GM12874 (cell line): ENCODE results near the gene ZBP1.

Source experiments
- TF ChIP-seq, protein P1 (sequence below): IDR thresholded peaks from 2 replicates; pipeline ENCODE4 v1.5.1; 2011; ENCODE audit warnings: low read depth, mild to moderate bottlenecking, control low read depth, low read length, moderate library complexity; ENCODE audit not compliant: insufficient read depth

ZBP1 gene

DNA sequence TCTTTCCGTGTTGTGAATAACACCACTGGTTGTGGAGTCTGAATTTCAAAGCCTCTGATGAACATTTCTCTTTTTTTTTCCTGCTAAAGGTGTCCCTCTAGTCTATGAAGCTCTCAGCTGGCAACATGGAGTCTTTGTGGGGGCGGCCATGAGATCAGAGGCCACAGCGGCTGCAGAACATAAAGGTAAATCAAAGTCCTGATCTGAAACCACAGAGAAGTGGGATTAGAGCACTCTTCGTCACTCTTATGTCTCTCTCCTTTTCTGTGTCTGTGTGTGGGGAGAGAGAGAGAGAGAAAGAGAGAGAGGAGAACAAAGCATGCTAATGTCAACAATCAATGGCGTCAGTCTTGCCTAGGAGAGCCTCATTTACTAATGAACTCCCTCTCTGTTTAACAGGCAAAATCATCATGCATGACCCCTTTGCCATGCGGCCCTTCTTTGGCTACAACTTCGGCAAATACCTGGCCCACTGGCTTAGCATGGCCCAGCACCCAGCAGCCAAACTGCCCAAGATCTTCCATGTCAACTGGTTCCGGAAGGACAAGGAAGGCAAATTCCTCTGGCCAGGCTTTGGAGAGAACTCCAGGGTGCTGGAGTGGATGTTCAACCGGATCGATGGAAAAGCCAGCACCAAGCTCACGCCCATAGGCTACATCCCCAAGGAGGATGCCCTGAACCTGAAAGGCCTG is 55.1 kb downstream of the ZBP1 start:
- TF ChIP-seq, protein P1, sequence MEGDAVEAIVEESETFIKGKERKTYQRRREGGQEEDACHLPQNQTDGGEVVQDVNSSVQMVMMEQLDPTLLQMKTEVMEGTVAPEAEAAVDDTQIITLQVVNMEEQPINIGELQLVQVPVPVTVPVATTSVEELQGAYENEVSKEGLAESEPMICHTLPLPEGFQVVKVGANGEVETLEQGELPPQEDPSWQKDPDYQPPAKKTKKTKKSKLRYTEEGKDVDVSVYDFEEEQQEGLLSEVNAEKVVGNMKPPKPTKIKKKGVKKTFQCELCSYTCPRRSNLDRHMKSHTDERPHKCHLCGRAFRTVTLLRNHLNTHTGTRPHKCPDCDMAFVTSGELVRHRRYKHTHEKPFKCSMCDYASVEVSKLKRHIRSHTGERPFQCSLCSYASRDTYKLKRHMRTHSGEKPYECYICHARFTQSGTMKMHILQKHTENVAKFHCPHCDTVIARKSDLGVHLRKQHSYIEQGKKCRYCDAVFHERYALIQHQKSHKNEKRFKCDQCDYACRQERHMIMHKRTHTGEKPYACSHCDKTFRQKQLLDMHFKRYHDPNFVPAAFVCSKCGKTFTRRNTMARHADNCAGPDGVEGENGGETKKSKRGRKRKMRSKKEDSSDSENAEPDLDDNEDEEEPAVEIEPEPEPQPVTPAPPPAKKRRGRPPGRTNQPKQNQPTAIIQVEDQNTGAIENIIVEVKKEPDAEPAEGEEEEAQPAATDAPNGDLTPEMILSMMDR: no peak

DNA sequence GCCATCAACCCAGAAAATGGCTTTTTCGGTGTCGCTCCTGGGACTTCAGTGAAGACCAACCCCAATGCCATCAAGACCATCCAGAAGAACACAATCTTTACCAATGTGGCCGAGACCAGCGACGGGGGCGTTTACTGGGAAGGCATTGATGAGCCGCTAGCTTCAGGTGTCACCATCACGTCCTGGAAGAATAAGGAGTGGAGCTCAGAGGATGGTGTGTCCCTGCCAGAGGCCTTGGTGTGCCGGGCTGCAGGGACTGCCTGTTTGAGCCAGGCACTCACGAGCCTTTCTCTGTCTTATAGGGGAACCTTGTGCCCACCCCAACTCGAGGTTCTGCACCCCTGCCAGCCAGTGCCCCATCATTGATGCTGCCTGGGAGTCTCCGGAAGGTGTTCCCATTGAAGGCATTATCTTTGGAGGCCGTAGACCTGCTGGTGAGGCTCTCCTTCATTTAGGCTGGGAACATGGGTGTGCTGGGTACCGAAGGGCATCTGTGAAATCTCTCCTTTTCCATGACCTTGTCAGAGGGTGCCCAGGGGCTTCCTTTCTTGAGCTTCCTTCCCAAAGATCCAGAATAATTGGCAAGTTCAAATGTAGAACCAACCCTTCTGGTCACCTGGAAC is 55.9 kb downstream of the ZBP1 start:
- TF ChIP-seq, protein P1: no peak

DNA sequence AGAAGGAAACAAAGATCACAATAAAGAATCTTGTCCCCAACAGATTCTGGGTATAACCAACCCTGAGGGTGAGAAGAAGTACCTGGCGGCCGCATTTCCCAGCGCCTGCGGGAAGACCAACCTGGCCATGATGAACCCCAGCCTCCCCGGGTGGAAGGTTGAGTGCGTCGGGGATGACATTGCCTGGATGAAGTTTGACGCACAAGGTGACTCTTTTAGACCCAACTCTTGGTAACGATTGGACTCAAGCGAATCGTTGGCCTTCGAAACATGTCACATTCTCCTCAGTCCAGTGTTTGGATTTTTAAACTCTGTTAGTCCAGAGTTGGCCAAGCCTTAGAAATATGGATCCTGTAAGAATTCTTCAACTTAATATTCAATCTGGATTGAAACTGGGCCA is 56.7 kb downstream of the ZBP1 start:
- TF ChIP-seq, protein P1: no peak

DNA sequence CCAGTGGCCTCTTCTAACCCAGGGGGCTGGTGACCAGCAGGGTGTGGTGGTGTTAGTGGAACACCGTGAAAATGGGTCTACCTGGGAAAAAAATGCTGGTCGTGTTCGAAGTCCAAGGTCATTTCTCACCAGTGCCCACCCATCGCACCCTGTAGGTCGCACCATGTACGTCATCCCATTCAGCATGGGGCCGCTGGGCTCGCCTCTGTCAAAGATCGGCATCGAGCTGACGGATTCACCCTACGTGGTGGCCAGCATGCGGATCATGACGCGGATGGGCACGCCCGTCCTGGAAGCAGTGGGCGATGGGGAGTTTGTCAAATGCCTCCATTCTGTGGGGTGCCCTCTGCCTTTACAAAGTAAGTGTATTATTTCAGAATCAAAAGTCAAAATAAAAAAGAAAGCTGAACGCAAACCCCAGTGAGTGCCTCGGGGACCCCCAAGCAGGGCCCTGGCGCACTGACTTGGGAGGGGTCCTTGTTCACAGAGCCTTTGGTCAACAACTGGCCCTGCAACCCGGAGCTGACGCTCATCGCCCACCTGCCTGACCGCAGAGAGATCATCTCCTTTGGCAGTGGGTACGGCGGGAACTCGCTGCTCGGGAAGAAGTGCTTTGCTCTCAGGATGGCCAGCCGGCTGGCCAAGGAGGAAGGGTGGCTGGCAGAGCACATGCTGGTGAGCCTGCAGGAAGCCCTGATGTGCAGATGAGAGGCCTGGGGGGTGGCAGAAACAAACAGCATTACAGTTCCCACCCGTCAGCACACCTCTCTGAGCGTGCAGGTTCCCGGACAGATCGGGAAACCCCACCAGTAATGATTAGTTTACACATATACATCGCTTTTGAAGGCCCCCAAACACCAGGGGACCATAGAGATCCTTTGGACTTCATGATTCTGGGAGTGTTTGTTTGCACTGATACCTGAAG is 57.4 kb downstream of the ZBP1 start:
- TF ChIP-seq, protein P1: no peak

DNA sequence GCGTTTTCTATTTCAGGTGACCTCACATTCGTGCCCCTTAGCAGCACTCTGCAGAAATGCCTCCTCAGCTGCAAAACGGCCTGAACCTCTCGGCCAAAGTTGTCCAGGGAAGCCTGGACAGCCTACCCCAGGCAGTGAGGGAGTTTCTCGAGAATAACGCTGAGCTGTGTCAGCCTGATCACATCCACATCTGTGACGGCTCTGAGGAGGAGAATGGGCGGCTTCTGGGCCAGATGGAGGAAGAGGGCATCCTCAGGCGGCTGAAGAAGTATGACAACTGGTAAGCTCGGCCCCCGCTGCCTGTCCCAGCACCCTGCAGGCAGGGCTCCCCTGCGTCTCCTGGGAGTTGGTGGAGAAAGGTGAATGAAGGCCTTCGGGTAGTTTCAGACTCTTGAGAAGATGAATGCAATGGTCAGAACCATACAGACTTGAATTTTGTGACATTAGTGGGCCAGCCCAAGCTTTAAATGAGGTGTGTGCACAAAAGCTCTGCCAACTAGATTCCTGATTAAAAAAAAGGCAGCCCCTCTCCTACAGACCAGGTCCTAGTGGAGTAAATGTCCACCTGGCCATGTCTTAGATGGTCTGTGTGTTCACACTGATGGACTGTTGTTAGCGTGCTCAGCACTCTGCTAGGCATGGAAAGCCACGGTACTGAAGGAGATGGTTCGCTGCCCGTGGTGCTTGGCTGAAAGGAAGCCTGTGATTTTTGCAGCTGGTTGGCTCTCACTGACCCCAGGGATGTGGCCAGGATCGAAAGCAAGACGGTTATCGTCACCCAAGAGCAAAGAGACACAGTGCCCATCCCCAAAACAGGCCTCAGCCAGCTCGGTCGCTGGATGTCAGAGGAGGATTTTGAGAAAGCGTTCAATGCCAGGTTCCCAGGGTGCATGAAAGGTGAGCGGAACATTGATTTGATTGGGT is 58.6 kb downstream of the ZBP1 start:
- TF ChIP-seq, protein P1: no peak

DNA sequence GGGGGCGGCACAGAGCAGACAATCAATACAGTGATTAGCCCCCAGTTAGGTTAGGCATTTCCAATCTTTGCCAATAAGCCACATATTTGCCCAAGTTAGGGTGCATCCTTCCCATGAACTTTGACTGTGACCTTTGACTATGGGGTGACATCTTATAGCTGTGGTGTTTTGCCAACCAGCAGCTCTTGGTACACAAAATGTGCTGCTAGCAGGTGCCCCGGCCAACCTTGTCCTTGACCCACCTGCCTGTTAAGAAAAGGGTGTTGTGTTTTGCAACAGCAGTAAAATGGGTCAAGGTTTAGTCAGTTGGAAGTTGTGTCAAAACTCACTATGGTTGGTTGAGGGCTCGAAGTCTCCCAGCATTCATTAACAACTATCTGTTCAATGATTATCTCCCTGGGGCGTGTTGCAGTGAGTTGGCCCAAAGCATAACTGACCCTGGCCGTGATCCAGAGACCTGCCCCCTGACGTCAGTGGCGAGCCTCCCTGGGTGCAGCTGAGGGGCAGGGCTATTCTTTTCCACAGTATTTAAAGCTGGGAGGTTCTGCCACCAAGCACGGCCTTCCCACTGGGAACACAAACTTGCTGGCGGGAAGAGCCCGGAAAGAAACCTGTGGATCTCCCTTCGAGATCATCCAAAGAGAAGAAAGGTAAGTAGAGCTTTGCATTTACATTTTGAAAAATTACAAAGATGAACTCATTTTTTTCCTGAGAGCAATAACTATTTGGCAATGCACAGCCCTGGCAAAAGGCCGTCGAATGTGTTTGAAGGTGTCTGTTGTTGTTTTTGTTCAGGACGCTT is 59.5 kb downstream of the ZBP1 start, which contains the start of gene PCK1:
TSS of gene PCK1 (plus strand) at position 557 of the 802 bp plus-strand sequence. CDS start 302 bp downstream, outside the sequence.
- TF ChIP-seq, protein P1: no peak
